ENCODE data around the gene FSD1.
"Not testable (repeated sequence)": the region's sequence is repeated elsewhere in the genome, so short reads cannot be mapped to it uniquely, and the experiment has no call there.

Gene FSD1

GRCh38 chr19:4346020-4346383 lies 41.6 kb downstream of the FSD1 start:
- DNase-seq (ENCODE audit: low read depth) = no peak
- TF ChIP-seq, protein P1, sequence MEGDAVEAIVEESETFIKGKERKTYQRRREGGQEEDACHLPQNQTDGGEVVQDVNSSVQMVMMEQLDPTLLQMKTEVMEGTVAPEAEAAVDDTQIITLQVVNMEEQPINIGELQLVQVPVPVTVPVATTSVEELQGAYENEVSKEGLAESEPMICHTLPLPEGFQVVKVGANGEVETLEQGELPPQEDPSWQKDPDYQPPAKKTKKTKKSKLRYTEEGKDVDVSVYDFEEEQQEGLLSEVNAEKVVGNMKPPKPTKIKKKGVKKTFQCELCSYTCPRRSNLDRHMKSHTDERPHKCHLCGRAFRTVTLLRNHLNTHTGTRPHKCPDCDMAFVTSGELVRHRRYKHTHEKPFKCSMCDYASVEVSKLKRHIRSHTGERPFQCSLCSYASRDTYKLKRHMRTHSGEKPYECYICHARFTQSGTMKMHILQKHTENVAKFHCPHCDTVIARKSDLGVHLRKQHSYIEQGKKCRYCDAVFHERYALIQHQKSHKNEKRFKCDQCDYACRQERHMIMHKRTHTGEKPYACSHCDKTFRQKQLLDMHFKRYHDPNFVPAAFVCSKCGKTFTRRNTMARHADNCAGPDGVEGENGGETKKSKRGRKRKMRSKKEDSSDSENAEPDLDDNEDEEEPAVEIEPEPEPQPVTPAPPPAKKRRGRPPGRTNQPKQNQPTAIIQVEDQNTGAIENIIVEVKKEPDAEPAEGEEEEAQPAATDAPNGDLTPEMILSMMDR (conservative IDR thresholded peaks at IDR 0.05; ENCODE audit: low read depth, low read length) = no peak
- H3K4me3 ChIP-seq (ENCODE audit: low read length) = no peak overlapping the region

- TF ChIP-seq, protein P1 (conservative IDR thresholded peaks at IDR 0.05; ENCODE audit: low read depth, low read length) = no peak
- no peak for DNase-seq (ENCODE audit: low read depth)
- H3K4me3 ChIP-seq (ENCODE audit: low read length) = no peak overlapping the region
Measured at GRCh38 chr19:4347521-4347920, 43.1 kb downstream of the FSD1 start.

GRCh38 chr19:4349225-4349624 lies 44.8 kb downstream of the FSD1 start:
- not testable (repeated sequence) for DNase-seq (ENCODE audit: low read depth); H3K4me3 ChIP-seq (ENCODE audit: low read length)

DNA sequence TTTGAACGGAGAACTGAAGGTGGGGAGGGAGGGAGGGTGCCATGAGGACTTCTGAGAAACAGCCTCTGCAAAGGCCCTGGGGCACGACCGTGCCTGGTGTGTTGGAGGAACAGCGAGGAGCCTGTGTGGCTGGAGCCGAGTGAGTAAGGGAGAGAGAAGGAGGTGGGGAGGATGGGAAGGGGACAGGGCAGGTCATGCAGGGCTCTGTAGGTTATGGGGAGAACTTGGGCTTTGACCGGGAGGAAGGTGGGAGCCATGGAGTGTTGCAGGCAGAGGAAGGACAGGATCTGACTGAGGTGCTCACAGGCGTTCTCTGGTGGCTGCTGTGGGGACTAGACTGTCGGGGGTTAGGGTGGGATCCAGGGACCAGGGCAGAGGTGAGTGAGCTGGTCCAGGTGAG lies 45.7 kb downstream of the FSD1 start:
- TF ChIP-seq, protein P1 (conservative IDR thresholded peaks at IDR 0.05; ENCODE audit: low read depth, low read length) = no peak
- no peak for DNase-seq (ENCODE audit: low read depth)
- no peak overlapping the region for H3K4me3 ChIP-seq (ENCODE audit: low read length)

DNA sequence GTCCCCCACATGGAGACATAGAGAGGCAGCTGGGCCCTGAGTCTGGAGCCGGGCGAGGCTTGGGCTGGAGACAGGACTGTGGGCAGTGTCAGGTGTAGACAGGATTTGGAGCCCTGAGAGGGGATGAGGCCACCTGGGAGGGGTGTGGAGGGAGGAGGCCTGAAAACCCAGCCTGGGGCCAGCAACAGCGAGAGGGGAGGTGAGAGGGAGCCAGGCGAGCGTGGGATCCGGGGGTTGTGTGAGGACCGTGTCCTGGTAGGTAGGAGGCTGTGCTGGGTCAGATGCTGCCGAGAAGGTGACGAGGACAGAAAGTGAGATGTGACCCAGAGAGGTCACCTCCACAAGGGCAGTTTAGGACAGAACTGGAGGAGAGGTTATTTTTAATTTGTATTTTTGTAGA lies 46.3 kb downstream of the FSD1 start:
- no peak overlapping the region for H3K4me3 ChIP-seq (ENCODE audit: low read length)
- TF ChIP-seq, protein P1 (conservative IDR thresholded peaks at IDR 0.05; ENCODE audit: low read depth, low read length) = no peak
- no peak for DNase-seq (ENCODE audit: low read depth)

DNA sequence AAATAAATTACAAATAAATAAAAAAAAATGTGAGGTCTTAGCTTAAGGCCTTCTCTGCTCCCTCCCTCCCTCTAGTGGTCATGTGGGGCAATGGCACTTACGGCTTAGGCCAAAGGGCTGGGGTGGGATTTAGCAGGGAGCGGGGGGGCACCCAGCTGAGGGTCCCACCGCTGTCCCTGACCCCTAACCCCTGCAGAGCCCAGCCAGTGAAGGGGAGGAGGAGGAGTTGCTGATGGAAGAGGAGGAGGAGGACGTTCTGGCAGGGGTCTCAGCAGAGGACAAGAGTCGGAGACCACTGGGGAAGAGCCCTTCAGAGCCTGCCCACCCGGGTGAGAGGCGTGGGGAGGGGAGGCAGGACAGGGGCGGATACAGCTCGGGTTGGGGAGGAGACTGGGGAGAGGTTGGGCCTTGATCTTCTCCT lies 48.3 kb downstream of the FSD1 start:
- H3K4me3 ChIP-seq (ENCODE audit: low read length) = no peak overlapping the region
- DNase-seq (ENCODE audit: low read depth) = no peak
- TF ChIP-seq, protein P1 (conservative IDR thresholded peaks at IDR 0.05; ENCODE audit: low read depth, low read length) = peak; percentile 94

GRCh38 chr19:4354282-4354681 lies 49.9 kb downstream of the FSD1 start:
- H3K4me3 ChIP-seq (ENCODE audit: low read length) = no peak overlapping the region
- TF ChIP-seq, protein P1 (conservative IDR thresholded peaks at IDR 0.05; ENCODE audit: low read depth, low read length) = no peak
- no peak for DNase-seq (ENCODE audit: low read depth)

DNA sequence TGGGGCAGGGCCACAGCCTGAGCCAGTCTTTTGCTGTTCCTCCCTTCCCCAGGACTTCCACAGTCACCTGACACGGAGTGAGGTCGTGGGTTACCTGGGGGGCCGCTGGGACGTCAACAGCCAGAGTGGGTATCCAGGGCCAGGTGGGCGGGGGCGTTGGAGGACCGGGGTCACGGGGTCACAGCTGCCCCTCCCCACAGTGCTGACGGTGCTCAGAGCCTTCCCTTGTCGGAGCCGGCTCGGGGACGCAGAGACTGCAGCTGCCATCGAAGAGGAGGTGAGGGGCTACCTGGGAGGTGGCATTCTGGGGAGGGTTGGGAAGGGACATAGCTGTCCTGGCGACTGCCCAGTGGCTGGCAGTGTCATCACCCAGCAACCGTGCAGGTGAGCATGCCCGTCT lies 50.5 kb downstream of the FSD1 start:
- TF ChIP-seq, protein P1 (conservative IDR thresholded peaks at IDR 0.05; ENCODE audit: low read depth, low read length) = no peak
- DNase-seq (ENCODE audit: low read depth) = no peak

More for the DNA sequence above, 50.5 kb downstream of the FSD1 start:
- H3K4me3 ChIP-seq (ENCODE audit: low read length) = no peak overlapping the region
